Transverse colon (tissue), 3 donors: ENCODE results near the gene TMED8.

Experiments used
- CTCF ChIP-seq, 5 experiments: fragments of 200-600 bp in 3 of 5; fragments of 450-650 bp in 2 of 5; sonication (generic) in 3 of 5; IDR thresholded peaks; 1 replicate in 2 of 5; 2 replicates in 3 of 5; pipeline ENCODE4 v1.5.1; 2016 to 2017; ENCODE audit warnings: antibody characterized with exemption in 5 of 5, inconsistent platforms in 3 of 5, mild to moderate bottlenecking in 2 of 5, moderate library complexity in 1 of 5
- POLR2A ChIP-seq: fragments of 450-650 bp; IDR thresholded peaks from one replicate; pipeline ENCODE4 v1.6.1; 2016; ENCODE audit warnings: antibody characterized with exemption, mild to moderate bottlenecking, moderate library complexity

GRCh38 chr14:77359626-77360025, 17.3 kb downstream of the TMED8 start:
- TF ChIP-seq CTCF (IDR thresholded peaks at IDR 0.05) (no peak), POLR2A (no peak)
